K562 (cell line): Measurements from ENCODE around the gene ZNRF3.

Experiments used
- LARP7 ChIP-seq: fragments of 450-650 bp; IDR thresholded peaks from 2 replicates; pipeline ENCODE4 v1.6.1; 2016
- POLR2A ChIP-seq: fragments of 450-650 bp; conservative IDR thresholded peaks from 2 replicates; pipeline ENCODE4 v1.6.1; 2016
- SETDB1 ChIP-seq: IDR thresholded peaks from one replicate; pipeline ENCODE4 v1.6.1; 2012; ENCODE audit warnings: low read length, control low read depth, inconsistent platforms
- SIX5 ChIP-seq, 2 experiments: IDR thresholded peaks; 2 replicates each; pipeline ENCODE4 v1.6.1; 2011; ENCODE audit warnings: low read length in 2 of 2, borderline replicate concordance in 1 of 2, low read depth in 1 of 2, mild to moderate bottlenecking in 1 of 2, moderate library complexity in 1 of 2; ENCODE audit not compliant: insufficient read depth in 1 of 2
- TRIM28 ChIP-seq: fragments of 450-650 bp; IDR thresholded peaks from 2 replicates; pipeline ENCODE4 v1.6.1; 2017
- ZNF274 ChIP-seq: IDR thresholded peaks from 2 replicates; pipeline ENCODE4 v1.6.1; 2011; ENCODE audit warnings: low read depth, mild to moderate bottlenecking, low read length, moderate library complexity, borderline replicate concordance
- TF ChIP-seq, protein P1 (sequence below): fragments of 250-450 bp; sonication (Bioruptor Pico); IDR thresholded peaks from 2 replicates; pipeline ENCODE4 v1.5.0; 2022; ENCODE audit warnings: mild to moderate bottlenecking
- TF ChIP-seq, protein P2 (sequence below), 2 experiments: fragments of 450-650 bp in 1 of 2; sonication (generic) in 1 of 2; formaldehyde crosslinking; conservative IDR thresholded peaks; 2 replicates each; pipeline versions ENCODE4 v1.4.0 to v1.8.1; 2020 to 2022; ENCODE audit warnings: mild to moderate bottlenecking in 1 of 2, missing genetic modification reagents in 1 of 2

DNA sequence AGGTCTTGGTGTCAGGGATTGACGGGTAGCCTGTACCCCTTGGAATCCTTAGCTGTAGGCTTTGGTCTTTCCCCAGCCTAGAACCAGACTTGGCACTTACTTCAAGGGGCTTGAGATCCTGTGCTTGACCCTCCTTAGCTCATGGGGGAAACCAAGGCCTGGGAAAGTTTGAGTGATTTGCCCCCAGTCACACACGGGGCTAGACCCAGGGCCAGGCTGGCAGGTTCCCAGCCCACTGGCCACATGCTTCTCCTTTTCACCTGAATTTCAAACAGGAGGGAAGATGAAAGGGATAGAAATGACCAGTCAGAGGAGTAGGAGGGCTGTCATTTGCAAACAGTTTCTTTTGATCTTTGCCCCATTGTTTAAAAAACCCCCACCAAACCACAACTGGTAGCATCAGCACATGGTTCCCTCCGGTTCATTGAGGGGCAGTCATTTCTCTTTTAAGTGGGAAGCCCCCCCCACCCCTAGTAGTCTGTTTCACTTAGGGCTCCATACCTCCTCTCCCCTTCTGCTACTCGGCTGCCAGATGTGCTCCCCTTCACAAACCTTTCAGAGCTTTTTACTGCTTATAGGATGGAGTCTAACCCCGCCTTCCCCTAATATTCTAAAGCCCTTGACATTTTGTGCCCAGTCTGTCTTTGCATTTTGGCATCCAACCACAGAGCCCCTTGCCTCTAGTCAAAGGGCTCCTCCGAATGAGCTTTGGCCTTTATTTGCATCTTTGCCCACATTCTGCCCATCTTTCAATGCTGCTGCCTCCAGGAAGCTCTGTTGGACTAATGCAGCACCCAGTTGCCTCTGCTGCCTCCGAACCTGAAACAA lies 37.6 kb downstream of the ZNRF3 start:
- TF ChIP-seq TRIM28: no peak
- TF ChIP-seq, protein P1, sequence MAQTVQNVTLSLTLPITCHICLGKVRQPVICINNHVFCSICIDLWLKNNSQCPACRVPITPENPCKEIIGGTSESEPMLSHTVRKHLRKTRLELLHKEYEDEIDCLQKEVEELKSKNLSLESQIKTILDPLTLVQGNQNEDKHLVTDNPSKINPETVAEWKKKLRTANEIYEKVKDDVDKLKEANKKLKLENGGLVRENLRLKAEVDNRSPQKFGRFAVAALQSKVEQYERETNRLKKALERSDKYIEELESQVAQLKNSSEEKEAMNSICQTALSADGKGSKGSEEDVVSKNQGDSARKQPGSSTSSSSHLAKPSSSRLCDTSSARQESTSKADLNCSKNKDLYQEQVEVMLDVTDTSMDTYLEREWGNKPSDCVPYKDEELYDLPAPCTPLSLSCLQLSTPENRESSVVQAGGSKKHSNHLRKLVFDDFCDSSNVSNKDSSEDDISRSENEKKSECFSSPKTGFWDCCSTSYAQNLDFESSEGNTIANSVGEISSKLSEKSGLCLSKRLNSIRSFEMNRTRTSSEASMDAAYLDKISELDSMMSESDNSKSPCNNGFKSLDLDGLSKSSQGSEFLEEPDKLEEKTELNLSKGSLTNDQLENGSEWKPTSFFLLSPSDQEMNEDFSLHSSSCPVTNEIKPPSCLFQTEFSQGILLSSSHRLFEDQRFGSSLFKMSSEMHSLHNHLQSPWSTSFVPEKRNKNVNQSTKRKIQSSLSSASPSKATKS (CRISPR knock-in tag): no peak
- TF ChIP-seq, protein P2, sequence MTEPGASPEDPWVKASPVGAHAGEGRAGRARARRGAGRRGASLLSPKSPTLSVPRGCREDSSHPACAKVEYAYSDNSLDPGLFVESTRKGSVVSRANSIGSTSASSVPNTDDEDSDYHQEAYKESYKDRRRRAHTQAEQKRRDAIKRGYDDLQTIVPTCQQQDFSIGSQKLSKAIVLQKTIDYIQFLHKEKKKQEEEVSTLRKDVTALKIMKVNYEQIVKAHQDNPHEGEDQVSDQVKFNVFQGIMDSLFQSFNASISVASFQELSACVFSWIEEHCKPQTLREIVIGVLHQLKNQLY (CRISPR knock-in tag; conservative IDR thresholded peaks at IDR 0.05): no peak
- TF ChIP-seq POLR2A: no peak
- TF ChIP-seq SIX5 (IDR thresholded peaks at IDR 0.05; ENCODE audit: borderline replicate concordance in 1 of 2, insufficient read depth in 1 of 2, low read depth in 1 of 2, low read length in 2 of 2): no peak
- no peak for TF ChIP-seq SETDB1
- no peak for TF ChIP-seq LARP7
- TF ChIP-seq ZNF274: no peak
